SKM-1 (cell line): ENCODE data around the gene CROCC2.
"Not testable (repeated sequence)": the region's sequence is repeated elsewhere in the genome, so short reads cannot be mapped to it uniquely, and the experiment has no call there.

Experiments
- DNase-seq: peaks from one replicate; lab custom pipeline; 2025; ENCODE audit not compliant: unreplicated experiment; lab: John Stamatoyannopoulos, UW

The CROCC2 gene

GRCh38 chr2:240965905-240966456, 59.8 kb downstream of the CROCC2 start:
- DNase-seq, result no peak

- no peak for DNase-seq
Observed at GRCh38 chr2:240966457-240966905, 60.3 kb downstream of the CROCC2 start.

DNA sequence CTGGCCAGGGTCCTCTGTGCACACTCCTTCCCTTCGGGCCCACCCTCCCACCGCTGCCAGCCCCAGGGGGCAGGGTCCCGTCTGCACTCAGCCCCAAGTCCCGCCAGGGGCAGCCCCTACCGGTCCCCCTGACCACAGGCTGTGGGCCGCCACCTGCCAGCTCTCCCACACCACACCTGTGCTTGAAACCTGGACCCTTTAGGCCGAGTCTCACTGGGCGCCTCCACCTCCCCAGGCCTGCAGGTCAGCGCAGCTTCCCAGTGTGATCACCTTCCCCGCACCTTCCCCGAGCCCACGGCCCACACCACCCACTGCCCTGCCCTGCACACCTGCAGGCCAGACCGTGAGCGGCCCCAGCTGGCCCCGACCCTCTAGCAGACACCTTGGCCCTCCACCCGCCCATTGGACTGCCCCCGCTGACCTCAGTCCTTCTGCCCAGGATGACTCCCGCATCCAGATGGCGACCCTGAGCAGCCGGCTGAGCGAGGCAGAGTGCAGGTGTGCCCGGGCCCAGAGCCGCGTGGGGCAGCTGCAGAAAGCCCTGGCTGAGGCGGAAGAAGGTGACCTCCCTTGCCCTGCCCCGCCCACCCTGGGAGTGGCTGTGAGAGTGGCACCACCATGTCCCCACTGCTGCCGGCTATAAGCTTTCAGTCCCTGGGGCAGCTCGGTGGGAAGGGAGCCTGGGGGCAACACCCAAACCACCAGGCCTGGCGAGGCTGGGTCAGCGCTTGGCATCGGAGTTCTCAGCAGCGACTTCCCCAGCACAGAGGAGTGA, 61.0 kb downstream of the CROCC2 start:
- no peak for DNase-seq

DNA sequence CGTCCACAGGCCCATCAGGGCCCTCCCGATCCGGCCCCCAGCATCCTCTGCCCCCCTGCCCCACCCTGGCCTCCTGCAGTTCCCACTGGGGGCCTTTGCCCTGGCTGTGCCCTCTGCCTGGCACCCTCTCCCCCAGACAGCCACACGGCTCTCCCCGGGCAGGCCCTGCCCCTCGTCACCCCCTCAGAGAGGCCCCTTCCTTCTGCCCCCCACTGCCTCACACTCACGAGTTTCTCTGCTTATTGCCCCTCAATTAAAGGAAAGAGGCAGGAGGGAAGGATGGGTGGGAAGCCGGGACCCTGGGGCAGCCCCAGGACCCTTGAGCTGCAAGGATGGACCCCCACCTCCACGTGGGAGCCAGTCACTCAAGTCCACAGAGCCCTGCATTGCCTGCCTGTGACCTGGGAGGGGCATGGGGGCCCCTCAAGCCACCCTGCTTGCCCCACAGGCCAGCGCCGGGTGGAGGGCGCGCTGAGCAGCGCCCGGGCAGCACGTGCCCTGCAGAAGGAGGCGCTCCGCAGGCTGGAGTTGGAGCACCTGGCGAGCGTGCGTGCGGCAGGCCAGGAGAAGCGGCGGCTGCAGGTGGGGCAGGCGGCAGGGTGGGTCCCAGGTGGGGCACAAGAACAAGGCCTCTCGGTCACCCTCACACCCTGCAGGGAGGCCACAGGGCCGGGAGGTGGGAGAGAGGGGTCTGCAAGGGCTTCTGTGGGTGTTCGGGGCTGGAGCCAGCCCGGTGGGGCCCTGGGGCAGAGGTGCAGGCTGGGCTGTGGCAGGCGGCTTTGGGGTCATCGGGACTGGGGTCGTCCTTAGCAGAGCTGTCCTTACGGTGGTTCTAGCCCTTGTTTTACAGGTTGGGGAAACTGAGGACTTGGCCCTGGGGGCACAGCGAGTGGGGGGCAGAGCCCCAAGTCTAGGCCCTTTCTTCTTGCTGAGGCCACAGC, 61.8 kb downstream of the CROCC2 start:
- no peak for DNase-seq

GRCh38 chr2:240968731-240969624, 62.8 kb downstream of the CROCC2 start:
- DNase-seq, result no peak

- no peak for DNase-seq
Observed at GRCh38 chr2:240970104-240970503, 64.0 kb downstream of the CROCC2 start.

DNA sequence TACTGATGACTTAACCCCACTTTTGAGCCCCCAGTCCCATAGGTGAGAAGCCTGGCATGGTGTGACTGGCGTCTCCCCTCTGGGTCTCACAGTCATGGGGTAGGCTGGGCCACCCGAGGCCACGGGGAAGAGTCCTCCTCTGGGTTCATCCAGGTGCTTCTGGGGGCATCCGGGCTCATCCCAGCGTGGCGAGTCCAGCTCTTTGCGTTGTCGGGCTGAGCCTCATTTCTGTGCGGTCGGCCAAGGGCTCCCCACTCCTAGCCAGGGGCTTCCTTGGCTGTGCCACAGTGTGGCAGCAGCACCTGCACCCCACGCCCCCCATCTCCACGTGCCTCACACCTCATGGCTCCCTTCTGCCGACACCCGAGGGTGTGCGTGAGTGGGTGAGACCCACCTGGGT, 64.7 kb downstream of the CROCC2 start:
- DNase-seq, result no peak

DNA sequence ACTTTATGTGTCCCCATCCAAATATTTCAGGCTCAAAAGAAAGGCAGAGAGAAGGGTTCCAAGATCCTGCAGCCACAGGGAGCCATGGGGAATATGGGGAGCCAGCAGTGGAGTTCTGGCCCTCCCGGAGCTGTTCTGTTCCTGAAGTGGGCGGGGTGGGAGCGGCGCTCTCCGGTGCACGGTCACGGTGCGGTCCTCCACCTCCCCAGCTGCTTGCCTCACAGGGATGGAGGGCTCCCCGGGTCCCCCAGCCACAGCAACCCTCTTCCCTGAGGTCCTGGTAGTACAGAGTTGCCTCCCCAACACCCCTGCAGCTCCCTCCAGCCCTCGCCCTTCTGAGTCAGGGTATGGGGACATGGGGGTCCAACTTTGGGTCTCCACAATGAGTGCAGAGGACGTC, 66.1 kb downstream of the CROCC2 start:
- DNase-seq, result no peak

DNA sequence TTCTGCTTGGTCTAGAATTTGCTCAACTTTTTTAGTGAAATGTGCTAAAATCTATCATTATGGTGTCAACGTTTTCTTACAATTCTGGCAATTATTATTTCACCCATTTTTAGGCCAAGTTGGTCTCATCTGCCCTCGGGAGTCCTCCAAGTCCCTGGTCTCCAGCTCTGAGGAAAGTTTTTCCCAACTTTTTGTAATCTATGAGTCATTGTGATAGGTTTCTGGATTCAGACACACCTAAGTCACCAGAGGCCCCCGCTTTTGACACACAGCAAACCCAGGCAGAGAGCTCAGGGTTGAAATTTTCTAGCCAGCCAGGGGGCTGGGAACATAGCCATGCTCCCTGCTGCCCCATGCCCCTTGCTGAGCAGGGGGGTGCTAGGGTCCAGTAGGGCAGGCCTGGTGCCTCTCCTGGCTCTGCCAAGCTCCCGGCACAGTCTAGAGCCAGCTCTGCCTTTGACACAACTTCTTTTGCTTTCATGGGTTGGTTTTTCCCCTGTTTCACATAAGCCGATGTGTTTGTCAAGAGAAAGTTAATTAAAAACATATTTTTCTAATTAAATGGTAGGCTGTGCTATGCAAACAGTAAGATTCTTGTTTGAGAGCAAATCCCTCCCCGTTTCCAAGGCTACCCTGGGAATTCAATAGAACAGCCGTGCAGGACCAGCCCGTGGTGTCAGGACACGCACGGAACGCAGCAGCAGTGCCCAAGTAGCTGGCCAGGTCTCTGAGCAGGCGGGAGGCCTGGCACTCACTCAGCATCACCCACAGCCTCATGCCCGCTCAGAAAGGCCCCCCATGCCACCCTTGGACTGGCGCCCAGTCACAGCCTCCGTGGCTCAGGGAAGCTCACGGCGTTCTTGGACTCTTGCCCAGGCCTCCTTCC, 66.7 kb downstream of the CROCC2 start:
- no peak for DNase-seq

DNA sequence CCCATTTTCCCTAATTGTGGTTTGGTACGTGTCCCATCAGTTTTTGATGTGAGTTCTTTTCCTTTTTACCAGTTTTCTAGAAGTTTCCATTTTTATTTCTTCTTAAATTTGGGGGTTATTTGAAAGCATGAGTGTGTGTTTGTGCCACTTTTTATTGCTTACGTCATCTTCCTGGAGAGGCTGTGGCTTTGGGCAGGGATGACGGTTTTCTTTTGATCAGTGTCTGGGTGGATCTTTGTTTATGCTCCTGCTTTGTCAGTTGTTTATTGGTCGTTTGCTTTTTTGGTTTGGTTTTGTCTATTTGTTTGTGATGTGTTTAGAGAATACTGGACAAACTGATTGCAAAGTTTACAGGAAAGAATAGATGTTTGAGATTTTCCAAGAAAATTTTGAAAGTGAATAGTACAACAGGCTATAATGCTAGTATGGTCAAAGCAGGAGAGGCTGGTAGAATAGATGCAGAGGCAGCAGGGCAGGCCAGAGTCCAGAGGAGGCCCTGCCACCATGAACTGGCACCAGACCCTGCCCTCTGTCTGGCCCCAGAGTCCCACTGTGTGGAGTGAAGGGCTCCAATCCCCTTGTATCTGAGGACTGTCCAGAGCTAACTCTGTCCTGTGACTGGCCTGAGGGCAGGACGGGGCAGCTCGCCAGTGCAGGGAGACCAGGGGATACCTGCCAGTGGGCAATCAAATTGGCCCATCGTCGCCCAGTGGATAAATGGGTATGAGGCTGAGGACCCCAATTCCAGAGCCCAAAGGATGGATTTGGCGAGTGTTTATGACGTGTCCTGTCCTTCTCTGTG, 68.8 kb downstream of the CROCC2 start:
- DNase-seq, result no peak

DNA sequence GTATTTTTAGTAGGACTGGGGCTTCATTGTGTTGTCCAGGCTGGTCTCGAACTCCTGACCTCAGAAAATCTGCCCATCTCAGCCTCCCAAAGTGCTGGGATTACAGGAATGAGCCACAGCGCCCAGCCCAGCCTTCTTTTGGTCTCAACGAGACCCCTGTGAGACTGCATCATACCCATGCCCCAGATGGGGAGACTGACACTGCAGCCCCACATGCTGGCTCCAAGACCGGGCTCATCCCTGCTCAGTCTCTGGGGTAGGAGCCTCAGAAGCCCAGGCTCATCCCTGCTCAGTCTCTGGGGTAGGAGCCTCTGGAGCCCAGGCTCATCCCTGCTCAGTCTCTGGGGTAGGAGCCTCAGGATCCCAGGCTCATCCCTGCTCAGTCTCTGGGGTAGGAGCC, 69.8 kb downstream of the CROCC2 start:
- not testable (repeated sequence) for DNase-seq

DNA sequence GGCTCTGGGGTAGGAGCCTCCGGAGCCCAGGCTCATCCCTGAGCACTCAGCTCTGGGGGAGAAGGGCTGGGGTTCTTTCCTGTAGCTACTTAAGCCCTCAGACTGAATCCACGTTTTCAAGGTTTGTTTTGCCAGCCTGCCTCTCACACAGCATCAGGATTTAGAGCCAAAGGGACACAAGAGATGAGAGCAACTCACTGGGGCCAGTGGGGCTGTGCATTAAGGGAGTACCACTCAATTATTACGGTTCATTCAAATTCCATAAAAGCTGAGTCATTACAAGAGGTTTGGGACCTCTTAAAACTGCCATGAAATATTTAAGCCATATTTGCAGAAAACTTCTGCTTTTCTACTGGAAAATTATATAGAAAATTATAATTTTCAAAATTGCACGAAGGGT, 75.1 kb downstream of the CROCC2 start:
- DNase-seq, result no peak

- no peak for DNase-seq
Observed at GRCh38 chr2:240981871-240982800, 76.0 kb downstream of the CROCC2 start.

GRCh38 chr2:240982821-240983281, 76.7 kb downstream of the CROCC2 start:
- DNase-seq, result no peak

DNA sequence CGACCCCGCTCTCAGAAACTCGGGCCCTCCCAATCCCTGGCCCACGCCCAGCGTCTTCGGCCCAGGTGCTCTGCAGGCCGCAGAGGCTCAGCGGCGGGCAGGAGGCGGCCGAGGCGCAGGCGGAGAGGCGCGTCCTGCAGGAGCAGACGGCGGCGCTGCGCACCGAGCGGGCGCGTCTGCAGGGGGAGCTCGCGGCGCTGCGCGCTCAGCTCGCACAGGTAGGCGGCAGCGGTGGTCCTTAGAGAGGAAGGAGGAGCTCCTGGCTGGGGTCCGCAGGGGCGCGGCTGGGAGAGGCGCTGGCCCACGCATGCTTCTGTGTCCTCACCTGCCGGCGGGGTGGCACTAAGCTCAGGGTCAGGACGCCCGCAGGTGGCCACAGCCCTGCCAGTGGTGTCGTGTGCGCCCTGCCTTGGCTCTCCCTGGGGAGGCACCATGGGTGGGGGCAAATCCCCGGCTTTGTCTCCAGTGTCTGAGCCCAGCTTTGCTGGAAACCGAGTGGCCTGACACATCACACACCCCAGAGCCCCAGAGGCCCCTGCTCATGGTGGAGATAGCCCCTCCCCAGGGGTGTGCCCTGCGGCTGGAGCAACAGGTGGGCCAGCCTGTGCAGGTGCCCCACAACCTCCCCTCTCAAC, 77.3 kb downstream of the CROCC2 start:
- DNase-seq, result no peak

- no peak for DNase-seq
Observed at GRCh38 chr2:240983996-240984498, 77.9 kb downstream of the CROCC2 start.
